ENCODE data around the gene DCBLD2. TPM values are rescaled to one million over a fixed set of nuclear protein-coding genes. Genes with fewer than 3 reads are reported as not detected.

DCBLD2 gene
- total RNA-seq, 1 experiment from 2014 or later: 48.0 TPM

GRCh38 chr3:98903099-98903498, 1.6 kb upstream of the DCBLD2 start:
- H3K27ac Mint-ChIP-seq: peak overlapping the region in 1 of 3 experiments; percentile 27; a peak in 1 of 7 replicates
- no peak overlapping the region for H3K4me2 ChIP-seq (ENCODE audit: insufficient read depth, insufficient read length, low read length)

More at GRCh38 chr3:98903099-98903498, 1.6 kb upstream of the DCBLD2 start:
- no peak overlapping the region for H3K14ac ChIP-seq (ENCODE audit: insufficient read depth, low read length)
- H3K27ac ChIP-seq (ENCODE audit: insufficient read length, low read depth, low read length): no peak overlapping the region
- no peak overlapping the region for H2BK20ac ChIP-seq (ENCODE audit: low read depth, low read length, poor library complexity, severe bottlenecking)
- H3K18ac ChIP-seq (ENCODE audit: insufficient read length, low read depth, low read length): no peak overlapping the region
- no peak for TF ChIP-seq CTCF (conservative IDR thresholded peaks at IDR 0.05)
- no peaks in the 10 kb centered on the region for H4K20me1 ChIP-seq (ENCODE audit: control insufficient read depth, insufficient read depth, insufficient read length)
- Mint-ChIP-seq H3K36me3 (ENCODE audit: insufficient read depth in 1 of 3, low read depth in 3 of 3) (peaks cover 0 to 4% (median 2%) of the 10 kb centered on the region in 3 experiments; a peak in 2 of 7 replicates), H3K9me3 (peaks cover 2 to 3% of the 10 kb centered on the region in 2 experiments; a peak in 3 of 5 replicates), H3K27me3 (ENCODE audit: low read depth) (no peaks in the 10 kb centered on the region), H3K4me1 (peaks cover 21 to 27% of the 10 kb centered on the region in 2 experiments), H3K4me3 (no peak overlapping the region; a peak in 1 of 5 replicates)
- no peak overlapping the region for H2AFZ ChIP-seq (ENCODE audit: low read length)
- no peaks in the 10 kb centered on the region for H3K9me3 ChIP-seq (ENCODE audit: control insufficient read depth, low read depth, low read length)
- H4K91ac ChIP-seq (ENCODE audit: insufficient read length, low read depth, low read length): no peak overlapping the region
- H3K23ac ChIP-seq (ENCODE audit: insufficient read length, low read depth, low read length): no peak overlapping the region
- no peaks in the 10 kb centered on the region for H3K27me3 ChIP-seq (ENCODE audit: insufficient read depth, low read length)
- no peak overlapping the region for H2BK5ac ChIP-seq (ENCODE audit: insufficient read length, low read length)
- H3K56ac ChIP-seq (ENCODE audit: insufficient read length, low read depth, low read length): no peak overlapping the region
- no peak overlapping the region for H2BK12ac ChIP-seq (ENCODE audit: insufficient read length, low read depth, low read length)
- no peak overlapping the region for H2BK120ac ChIP-seq (ENCODE audit: low read depth, low read length, poor library complexity, severe bottlenecking)
- H3K4me1 ChIP-seq (ENCODE audit: insufficient read depth, low read length): 0 out of 2 replicates have a peak, but pooled peaks cover 2% of the 10 kb centered on the region
- no peaks in the 10 kb centered on the region; the same call in 1 of the 2 replicates for H3K79me2 ChIP-seq (ENCODE audit: insufficient read depth, low read length)
- H2BK15ac ChIP-seq (ENCODE audit: low read depth, low read length): no peak overlapping the region
- DNase-seq: no peak
- no peak overlapping the region for H2AK5ac ChIP-seq (ENCODE audit: insufficient read length, low read length)
- H4K8ac ChIP-seq (replicated peaks; ENCODE audit: insufficient read length, low read depth, low read length): no peak overlapping the region
- no peak overlapping the region for H3K4ac ChIP-seq (ENCODE audit: low read depth, low read length)
- H3K79me1 ChIP-seq (ENCODE audit: insufficient read depth, low read depth, low read length, poor library complexity, severe bottlenecking): no peaks in the 10 kb centered on the region
- H3K23me2 ChIP-seq (ENCODE audit: insufficient read length, low read depth, low read length, poor library complexity, severe bottlenecking): no peaks in the 10 kb centered on the region
- no peak overlapping the region for H3K9ac ChIP-seq (ENCODE audit: extremely low read depth, insufficient read length, low read length)
- no CpG with 5 or more reads among the region's 3 CpGs for WGBS (ENCODE audit: extremely low coverage, insufficient read length, low lambda C conversion rate)
- no peak overlapping the region for H4K5ac ChIP-seq (ENCODE audit: insufficient read length, low read depth, low read length)
- no peak overlapping the region for H3T11ph ChIP-seq (ENCODE audit: low read length)
